ENCODE data around the gene SMAGP.
"Not testable (repeated sequence)": the region's sequence is repeated elsewhere in the genome, so short reads cannot be mapped to it uniquely, and the experiment has no call there.

The SMAGP gene

DNA sequence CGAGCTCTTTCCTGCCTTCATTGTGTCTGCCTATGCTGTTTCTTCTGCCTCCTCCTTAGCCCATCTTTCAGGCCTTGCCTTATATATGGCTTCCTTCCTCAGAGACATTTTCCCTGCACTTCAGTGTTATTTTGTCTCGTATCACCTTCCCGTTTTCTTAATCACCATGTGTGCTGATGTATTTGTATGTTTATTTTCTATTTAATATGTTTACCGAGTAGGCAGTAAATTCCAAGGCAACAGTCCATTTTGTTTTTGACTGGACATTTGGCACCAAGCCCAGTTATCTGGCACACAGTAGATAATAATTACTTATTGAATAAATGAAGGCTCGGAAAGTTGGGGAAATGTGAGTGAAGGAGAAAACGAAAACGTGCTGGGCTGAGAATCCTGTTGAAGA is 47.8 kb downstream of the SMAGP start:
- DNase-seq: no peak

DNA sequence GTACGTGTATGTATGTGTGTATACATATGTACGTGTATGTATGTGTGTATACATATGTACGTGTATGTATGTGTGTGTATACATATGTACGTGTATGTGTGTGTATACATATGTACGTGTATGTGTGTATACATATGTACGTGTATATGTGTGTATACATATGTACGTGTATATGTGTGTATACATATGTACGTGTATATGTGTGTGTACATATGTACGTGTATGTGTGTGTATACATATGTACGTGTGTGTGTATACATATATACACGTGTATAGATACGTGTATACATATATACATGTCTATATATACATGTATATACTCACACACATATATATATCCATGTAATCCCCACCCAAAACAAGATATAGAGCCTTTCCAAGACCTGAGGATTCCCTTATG is 50.4 kb downstream of the SMAGP start:
- not testable (repeated sequence) for DNase-seq

DNA sequence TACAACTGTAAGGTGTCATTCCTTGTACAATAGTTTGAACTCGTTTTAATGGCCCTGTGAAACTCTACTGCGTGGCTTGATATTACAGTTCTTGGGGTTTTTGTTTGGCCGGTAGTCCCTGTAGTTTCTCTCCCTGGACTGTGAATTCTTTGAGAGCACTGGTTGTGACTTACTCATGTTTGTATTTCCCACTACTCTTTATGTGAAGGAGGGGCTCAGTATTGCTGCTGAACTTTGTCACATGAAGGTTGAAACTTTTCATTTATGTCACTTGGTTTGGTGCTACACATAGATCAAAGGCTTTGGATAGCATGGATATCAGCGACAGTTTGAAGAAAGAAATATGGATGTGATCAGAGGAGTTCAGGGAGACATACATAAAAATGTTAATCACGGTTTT is 50.9 kb downstream of the SMAGP start:
- DNase-seq: no peak

DNA sequence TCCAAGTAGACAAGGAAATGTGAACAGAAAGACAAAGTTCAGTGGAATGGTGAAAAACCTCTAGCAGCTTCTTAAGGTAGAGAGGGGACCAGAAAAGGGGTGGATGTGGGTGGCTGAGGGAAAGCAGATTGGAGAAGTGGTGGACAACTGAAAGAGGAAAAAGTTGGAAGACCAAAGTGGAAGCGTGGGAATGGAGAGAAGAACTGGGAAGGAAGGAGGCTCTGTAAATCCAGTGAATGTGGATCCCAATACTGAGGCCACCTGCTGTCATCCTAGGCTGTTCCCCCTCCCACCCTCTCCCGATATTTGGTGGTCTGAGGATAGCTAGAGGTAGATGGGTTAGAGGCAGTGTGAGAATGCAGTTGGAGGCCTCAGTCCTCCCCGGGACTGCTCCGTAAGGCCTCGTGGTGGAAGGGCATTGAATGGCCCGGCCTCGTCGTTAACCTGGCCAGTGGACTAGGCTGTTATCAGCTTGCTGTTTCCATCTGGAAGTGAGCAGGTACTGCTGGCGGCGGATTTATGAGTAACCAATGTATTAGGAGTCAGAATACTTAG is 51.5 kb downstream of the SMAGP start:
- DNase-seq: no peak

DNA sequence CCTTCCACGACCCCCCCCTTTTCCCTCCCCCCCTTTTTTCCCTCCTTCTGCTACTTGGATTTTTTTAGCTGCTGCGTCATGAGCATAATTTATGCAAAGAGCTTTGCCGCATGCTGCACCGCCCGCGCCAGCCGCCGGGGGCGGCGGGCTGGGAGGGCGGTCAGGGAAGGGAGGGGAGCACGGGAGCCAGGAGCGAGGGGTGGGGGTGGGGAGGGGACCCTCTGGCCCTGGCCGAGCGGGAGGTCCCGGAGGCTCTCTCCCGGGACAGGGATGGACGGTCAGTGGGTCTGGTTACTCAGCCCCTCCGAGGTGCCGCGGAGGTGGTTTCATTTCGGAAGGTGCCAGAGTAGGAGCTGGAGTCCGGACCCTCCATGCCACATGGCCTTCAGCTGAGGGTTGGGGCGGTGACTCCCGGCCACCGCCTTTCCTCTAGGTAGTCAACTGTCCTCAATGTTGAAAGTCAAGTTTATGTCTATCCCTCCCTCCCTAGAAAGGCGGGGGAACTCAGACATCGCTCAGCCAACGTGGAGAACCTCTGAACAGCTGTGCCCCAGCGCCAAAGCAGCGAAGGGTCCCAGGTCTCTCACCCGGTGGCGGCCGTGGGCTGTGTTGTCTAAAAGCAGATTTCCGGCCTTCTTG is 52.1 kb downstream of the SMAGP start, which contains the start of gene POU6F1:
Gene POU6F1, minus strand, starts transcription at position 95 of the 639 bp plus-strand sequence. CDS start 11,226 bp downstream, outside the sequence.
- DNase-seq: peak; percentile 65

DNA sequence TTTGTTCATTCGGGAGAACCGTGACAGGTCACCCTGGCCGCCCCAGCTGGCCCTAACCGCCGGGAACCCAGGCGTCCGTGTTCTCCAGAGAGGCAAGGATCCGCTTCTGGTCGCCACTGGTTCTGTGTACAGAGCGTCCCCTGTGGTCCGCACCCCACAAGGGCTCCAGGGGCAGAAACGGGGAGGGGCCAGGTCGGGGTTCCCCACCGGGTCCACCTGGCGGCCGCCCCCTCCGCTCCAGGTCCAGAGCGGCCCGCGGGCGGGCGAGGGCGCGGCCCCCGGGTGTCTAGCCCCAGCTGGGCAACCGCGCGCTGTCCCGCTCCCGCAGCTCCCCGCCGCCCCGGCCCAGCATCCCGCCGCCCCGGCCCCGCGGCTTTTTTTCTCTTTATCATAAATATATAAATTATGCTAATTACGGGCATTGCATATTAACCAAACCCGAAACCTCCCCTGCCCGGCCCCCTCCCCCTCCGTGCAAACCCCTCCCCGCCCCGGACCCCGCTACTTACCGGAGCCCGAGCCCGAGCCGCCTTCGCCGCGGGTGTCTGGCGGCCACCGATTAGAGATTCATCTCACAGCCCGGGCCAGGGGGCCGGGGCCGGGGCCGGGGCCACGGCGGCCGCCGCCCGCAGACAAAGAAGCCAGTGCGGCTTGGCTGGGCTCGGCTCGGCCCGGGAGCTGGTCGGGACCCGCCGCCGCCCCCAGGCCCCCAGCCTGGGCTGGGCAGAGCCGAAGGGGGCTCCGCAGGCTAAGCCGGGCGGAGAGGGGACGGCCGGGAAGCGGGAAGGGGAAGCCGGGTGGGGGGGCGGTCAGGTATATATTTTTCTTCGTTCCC is 52.9 kb downstream of the SMAGP start:
- DNase-seq: peak; percentile 12

DNA sequence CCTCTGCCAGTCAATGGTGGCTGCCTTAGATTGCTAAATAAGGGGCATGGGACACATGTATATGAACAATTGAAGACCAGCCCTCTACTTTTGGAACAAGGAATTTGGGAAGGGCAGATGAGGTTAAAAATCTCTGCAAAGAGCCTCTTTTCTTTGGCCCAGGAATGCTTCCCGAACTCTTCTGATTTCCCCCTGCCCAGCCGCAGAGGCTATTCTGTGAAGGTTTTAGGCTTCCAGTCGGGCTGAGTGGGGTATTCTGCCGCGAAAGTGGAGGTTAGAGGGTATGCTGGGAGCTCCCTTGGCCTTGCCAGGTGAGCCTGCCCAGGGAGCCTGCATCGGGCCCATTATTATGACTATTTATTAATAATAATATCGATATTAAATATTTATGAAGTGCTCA is 53.6 kb downstream of the SMAGP start:
- DNase-seq: no peak

DNA sequence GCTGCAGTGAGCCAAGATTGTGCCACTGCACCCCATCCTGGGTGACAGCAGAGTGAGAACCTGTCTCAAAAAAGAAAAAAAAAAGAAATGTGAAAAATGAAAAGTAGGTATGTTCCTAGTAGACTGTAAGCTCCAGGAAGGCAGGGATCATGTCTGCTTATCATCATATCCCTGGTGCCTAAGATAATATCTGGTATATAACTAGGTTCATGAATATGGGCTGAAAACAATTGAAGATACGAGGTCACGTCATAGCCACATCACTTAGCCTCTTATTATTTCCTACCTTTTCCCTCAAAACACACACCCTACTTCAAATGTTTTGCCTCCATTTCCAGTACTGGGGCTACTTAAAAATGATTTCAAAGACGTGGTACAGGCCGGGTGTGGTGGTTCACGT is 55.3 kb downstream of the SMAGP start:
- no peak for DNase-seq

DNA sequence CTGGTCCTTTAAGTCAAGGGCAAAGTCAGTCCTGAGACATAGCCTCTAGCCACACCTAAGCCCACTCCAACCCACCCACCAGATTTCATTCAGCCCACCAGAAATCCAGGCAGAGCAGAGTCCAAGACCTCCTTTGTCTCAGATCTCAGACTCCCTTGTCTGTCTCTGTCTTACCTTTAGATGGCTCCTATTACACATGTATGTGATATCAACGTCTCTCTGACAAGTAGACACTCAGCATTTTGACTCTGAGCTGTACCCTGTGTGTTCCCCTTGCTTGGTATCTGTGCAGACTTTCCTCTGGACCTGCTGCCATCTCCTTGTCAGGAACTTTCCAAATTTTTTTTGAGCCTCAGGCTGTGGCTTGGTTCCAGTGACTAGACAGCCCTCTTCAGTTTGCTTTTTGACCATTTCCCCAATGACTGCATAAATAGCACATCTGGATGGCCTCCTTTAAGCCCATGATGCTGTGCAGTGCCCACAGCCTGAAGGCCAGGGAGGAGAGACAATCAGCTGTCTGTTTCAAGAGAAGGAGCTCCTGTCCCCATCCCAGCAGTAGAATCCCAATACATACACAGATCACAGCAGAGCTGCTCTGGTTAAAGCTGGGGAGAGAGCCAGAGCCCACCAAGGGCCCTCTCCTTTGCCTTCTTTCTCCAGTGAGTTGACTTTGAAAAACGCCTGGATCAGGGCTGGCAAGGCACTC is 59.4 kb downstream of the SMAGP start:
- no peak for DNase-seq

DNA sequence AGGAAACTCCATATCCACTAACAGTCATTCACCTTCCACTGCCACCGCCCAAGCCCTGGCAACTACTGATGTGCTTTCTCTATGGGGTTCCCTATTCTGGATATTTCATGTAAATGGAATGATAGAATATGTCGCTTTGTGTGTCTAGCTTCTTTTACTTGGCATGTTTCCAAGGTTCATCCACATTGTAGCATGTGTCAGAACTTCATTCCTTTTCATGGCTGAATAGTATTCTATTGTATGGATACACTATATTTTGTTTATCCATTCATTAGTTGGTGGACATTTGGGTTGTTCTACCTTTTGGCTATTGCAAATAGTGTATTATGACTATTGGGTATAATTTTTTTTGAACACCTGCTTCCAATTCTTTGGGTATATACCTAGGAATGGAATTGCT is 61.0 kb downstream of the SMAGP start:
- no peak for DNase-seq

DNA sequence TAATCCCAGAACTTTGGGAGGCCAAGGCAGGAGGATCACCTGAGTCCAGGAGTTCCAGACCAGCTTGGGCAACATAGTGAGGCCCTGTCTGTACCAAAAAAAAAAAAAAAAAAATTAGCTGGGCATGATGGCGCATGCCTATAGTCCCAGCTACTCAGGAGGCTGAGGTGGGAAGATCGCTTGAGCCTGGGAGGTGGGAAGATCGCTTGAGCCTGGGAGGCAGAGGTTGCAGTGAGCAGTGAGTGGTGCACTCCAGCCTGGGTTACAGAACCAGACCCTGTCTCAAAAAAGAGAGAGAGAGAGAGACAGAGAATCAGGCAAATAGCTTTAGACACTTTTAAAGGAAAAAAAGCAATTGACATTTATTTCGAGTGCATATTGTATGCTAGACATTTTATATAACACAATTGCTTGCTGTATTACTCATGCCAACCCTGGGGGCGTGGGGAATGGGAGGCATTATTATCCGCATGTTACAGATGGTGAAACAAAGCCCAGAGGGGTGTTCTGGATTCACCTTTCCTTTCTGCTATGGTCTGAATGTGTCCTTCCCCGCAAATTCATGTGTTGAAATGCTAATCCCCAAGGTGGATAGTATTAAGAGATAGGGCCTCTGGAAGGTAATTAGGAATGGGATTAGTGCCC is 62.1 kb downstream of the SMAGP start:
- no peak for DNase-seq

DNA sequence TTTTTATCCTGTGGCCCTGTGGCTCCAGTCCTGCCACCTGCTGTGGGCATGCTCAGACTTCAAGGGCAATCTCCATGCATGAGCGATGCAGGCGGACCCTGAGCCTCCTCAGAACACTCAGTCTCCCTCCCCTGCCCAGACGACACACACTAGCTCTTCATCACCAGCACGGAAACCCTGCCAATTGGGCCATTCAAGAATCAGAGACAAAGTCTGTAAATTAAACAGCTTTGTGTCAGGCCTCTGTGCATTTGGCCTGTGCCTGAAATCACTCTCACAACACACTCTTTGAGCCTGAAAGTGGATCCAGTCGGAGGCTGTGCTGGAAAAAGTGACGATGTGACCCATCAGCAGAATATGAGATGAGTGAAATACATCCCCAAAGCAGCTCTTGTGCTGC is 64.9 kb downstream of the SMAGP start:
- DNase-seq: no peak

DNA sequence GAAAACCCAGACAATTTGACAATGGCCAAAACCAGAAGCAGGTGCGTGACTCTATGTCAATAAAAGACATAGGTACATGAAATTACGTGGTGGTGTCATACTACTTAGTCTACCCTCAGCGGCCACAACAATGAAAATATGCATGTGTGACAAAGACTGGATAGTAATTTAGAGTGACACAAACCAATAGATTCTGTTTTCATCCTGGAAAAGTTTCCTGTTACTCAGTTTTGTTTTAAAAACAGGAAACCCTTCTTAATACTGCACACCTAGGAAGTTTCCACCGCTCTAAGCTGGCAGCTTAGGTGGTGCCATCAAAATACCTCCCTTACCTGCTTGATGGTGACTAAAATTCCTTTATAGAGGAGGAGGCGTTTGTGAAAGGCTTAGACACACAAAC is 67.5 kb downstream of the SMAGP start:
- no peak for DNase-seq

DNA sequence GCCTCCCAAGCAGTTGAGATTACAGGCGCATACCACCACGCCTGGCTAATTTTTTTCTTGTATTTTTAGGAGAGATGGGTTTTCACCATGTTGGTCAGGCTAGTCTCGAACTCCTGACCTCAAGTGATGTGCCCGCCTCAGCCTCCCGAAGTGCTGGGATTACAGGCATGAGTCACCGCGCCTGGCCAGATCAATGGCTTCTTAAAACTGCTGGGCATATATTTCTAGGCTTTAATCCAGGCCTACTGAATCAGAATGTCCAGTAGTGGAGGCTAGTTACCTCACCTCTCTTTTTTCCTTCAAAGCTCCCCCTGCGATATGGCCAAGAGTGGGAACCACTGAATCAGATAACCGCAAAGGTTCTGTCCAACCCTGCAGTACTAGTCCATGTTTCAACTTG is 69.4 kb downstream of the SMAGP start:
- no peak for DNase-seq

DNA sequence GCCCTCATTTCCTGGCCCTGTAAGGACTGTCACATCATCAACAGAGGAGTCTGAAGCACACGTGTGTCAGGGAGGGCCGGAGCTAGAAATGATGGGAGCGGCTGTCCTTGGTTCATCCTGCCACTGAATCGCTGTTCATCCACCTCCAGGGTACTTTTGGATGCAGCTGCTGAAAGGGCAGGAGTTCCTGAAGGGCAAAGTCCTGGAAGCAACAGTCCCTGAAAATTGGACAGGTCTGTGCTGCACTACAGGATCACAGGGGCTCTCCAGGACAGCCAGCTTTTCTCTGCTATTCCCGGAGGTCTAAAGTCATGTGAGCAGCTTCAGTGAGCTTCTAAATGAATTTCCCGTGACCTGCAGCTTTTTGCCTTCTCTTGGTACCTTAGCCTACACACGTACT is 70.1 kb downstream of the SMAGP start:
- DNase-seq: no peak

DNA sequence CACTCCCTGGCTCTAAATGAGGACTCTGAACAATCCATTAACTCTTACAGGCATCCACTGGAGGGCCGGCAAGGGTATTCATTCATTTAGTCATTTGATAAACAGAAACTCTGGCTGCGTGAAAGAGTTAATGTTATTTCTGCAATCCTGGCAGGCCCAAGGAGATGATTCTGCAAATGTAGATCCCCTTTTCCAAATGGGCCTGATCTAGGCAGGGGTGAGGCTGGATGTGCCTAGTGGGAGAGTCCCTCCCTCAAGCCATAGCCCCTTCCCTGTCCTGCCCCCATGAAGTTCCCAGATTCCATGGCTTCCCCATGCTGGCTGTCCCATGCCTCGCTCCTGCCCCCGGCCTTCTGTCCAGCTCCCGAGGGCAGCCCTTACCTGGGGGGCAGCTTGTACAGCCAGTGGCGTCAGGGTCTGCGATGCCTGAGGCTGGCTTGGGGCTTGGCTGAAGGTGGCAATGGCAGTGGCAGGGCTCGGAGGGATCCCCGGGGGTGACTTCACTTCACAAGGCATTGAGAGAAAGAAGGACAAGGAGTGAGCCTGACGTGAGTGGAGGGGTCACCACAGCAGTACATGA is 70.8 kb downstream of the SMAGP start:
- no peak for DNase-seq

DNA sequence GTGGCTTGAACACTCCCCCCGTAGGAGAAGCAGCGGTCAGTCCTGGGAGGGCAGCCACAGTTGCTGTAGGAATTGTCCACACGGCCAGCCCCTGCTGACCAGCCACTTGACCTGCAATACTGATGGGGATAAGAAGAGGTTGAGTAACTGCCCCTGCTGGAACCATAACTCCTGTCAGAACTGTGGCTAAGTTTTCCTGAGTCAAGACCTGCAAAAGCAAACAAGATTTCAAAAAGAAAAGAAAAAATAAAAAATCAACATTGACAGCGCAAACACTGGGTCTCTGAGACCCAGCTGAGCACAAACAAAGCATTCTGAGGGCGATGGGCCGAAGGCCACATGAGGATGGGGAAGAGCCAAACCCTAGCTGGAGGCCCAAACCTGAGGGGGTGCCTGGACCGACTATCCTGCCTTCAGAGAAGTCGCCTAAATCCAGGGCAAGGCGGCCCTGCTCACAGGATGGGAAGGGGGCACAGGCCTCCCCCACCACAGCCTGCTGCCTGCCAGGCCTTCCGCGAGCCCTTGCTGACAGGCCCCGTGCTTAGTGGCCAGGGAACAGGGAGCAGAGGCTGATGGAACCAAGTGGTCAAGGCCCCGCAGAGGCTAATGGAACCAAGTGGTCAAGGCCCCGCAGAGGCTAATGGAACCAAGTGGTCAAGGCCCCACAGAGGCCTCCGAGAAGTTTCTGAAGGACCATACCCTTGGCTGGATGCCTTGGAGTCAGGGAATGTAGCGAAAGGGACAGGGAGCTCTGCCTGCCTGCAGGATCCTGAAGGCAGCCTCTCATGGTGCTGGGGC is 71.4 kb downstream of the SMAGP start:
- no peak for DNase-seq

DNA sequence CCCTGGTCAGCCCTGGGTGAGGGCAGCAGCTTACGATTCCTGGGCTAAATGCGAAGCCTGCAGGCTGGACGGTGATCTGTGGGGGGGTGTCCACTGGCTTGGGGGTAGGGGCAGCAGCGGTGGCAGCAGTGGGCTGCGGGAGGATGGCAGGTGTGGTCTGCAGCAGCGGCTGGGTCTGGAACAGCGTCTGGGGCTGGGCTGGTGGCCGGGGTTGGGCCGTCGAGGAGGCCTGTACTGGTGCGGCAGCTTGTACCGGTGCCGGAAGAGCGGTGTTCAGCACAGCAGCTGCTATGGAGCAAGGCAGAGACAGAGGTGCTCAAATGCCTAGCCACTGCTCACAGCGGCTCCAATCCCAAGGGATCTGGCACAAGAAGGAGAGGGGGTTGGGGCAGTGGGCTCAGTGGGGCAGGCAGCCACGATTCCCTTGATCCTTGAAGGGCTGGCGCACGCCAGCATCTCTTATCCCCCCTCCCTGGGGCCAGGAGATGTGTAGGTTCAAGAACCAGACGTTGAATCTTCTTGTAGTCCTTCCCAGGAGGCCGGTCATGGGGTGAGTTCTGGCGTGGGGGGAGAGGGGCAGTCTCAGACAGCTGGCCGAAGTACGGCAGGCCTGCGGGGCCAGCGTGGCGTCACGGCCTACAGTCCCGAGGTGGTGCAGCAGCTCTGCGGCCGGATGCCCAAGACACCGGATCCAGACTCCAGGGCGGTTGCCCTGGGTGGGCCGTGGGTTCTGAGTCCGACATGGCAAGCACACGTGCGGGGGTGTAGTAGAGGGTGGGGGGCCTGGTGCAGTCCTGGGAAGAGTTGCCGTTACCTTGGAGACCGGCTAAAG is 72.3 kb downstream of the SMAGP start:
- no peak for DNase-seq

DNA sequence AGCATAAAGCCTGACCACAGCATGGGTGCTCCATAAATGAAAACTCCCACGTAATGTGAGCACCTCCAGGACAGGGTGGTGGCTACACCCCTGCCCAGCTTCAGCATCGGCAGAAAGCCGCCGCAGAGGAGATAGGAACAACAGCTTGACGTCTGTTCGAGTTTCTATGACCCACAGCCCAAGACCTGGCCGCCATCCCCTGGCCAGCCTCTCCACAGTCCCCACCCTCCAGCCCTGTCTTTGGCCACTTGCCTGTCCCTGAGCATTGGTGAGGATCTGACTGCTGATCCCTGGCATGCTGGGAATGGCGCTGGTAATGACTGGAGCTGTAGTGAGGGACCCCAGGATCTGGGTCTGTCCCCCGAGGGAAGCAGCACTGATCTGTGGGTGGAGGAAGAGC is 73.7 kb downstream of the SMAGP start:
- DNase-seq: no peak

DNA sequence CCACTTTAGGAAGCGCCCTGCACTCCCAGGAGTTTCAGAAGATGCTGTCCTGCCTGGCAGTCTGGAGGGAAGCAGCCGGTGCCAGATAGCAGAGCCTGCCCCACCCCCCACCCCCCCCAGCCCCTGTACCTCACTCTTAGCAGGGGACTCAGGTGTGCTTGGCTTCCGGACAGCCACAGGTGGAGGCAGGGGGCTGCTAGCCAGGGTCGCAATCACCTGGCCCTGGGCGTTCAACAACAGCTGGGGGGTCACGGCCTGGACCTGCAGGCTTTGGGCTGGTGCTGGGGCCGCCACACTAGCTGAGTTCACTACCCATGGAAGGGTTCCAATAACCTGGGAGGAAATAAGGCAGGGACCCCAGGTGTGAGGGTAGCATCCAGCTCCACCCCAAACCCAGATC is 74.4 kb downstream of the SMAGP start:
- DNase-seq: no peak

All from amniotic stem cell (primary cell).